ENCODE data around the gene OPN1LW.
"Not testable (repeated sequence)": the region's sequence is repeated elsewhere in the genome, so short reads cannot be mapped to it uniquely, and the experiment has no call there.

The OPN1LW gene

DNA sequence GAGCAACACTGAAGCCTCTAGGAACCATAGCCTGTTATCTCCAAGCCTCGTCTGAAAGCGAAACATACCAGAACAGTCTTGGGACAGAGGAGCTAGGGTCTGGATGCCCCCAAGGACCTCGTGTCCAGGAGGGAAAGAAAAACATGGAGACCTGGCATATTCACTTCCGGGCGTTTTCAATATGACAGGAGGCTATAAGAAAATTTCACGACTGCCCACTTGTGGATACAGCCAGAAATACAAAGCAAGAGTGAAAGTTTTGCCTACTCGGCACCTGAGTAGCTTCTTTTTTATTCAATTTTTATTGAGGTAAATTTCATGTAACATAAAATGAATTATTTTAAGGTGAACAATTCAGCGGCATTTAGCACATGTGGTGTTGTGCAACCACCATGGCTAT lies 20.9 kb downstream of the OPN1LW start:
- not testable (repeated sequence) for H3K27ac ChIP-seq

DNA sequence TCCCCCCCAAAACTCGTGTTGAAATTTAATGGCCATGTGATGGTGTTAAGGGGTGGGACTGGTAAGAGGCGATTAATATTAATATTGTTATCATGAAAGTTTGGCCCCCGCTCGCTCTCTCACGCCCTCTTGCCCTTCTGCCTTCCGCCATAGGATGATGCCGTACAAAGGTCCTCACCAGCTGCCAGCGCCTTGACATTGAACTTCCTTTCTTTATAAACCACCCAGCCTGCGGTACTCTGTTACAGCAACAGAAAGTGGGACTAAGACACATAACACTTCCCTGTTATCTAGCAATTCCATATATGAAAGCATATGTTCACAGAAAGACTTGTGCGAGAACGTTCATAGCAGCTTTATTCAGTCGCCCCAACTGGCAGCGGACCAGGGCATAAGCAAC lies 24.3 kb downstream of the OPN1LW start:
- H3K27ac ChIP-seq = not testable (repeated sequence)

DNA sequence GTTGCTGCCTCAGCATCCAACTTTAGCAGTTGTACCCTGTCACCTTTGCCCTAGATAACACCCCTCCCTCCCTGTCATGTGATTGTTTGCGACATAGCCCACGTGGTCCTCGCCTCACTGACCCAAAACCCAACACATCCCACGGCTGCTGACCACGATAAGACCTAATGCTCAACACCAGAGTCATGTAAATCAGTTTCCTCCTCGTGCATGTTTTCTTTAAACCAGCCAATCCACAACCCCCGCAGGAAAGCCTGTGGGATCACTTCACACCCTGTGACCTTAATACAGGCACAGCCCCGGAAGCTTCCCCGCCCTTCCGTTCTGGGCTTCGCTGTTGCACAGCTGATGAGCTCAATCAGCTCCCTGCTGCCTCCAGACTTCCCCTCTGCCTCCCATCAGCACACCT lies 28.5 kb downstream of the OPN1LW start:
- not testable (repeated sequence) for H3K27ac ChIP-seq

DNA sequence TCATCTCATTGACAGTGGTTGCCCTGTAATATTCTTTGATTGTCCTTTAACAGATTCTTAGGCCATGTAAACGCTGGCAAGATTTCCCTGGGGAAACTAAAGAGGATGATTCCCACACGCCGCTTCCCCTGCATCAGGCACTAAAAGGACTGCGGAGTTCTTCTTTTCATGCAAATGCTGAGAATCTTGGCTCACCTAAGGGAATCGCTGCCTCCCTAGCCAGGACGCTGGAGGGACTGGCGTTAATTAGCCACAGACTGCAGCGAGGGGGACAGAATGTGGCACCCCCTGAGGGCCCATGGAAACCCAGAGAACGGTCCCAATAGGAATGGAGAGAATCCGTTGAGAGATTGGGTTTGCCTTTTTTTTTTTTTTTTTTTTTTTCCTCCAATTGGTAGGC lies 30.3 kb downstream of the OPN1LW start:
- H3K27ac ChIP-seq = not testable (repeated sequence)

DNA sequence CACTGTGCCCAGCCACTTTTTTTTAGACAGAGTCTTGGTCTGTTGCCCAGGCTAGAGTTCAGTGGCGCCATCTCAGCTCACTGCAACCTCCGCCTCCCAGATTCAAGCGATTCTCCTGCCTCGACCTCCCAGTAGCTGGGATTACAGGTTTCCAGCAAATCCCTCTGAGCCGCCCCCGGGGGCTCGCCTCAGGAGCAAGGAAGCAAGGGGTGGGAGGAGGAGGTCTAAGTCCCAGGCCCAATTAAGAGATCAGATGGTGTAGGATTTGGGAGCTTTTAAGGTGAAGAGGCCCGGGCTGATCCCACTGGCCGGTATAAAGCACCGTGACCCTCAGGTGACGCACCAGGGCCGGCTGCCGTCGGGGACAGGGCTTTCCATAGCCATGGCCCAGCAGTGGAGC lies 38.3 kb downstream of the OPN1LW start, which contains the start of gene OPN1MW:
Gene OPN1MW (plus strand): TSS at position 301 of the 400 bp plus-strand sequence. CDS start 82 bp downstream, at position 383.
- H3K27ac ChIP-seq = not testable (repeated sequence)

DNA sequence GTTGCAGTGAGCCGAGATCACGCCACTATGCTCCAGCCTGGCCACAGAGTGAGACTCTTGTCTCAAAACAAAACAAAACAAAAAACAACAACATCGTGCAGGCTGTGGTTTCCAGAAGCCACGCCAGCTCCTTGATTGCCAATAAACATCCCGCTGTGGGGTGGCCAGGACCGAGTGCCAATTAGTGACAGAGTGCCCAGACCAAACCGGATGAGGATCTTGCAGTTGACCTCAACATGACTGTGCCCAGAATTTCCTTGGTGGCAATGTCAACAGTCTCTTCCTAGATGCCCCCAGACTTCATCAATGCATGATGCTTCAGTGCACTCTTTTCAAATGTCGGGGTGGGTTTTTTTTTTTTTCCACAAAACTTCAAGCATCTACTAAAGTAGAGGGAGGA lies 39.8 kb downstream of the OPN1LW start:
- not testable (repeated sequence) for H3K27ac ChIP-seq

DNA sequence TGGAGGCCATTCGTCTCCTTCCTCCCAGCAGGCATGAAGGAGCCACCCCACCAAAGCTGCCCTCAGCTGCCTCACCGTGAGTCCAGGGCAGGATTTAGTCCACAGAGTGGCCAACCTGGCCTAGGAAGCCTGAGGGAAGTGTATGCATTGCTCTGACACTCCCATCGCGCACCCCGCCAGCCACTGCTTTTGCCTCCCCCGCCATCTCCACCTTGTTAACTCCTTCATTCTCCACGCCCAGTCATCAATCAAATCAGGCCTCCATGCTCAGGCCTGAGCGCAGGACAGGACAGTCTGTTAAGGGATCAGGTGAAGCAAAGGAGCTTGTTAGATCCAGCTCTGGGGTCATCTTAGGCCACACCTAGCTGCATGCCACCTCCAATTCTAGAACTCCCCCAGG lies 48.8 kb downstream of the OPN1LW start:
- H3K27ac ChIP-seq = not testable (repeated sequence)

DNA sequence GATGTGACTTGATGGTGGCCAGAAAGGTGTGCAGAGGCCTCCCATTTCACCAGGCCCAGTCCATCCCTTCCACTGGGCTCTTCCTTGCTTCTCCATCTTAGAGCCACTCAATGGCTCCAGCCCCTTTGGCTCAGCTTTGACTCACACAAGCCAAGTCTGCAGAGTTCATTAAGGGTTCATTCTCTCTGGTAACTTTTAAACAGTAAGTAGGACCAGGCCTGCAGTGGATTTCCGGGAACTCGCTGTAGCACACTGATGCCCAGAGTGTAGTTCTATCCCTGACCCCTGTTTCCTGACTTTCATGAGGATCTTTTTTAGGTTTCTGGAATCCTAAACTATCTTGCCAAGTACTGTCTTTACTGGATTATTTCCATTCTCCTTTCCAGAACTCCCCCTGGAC lies 50.3 kb downstream of the OPN1LW start:
- H3K27ac ChIP-seq = not testable (repeated sequence)

DNA sequence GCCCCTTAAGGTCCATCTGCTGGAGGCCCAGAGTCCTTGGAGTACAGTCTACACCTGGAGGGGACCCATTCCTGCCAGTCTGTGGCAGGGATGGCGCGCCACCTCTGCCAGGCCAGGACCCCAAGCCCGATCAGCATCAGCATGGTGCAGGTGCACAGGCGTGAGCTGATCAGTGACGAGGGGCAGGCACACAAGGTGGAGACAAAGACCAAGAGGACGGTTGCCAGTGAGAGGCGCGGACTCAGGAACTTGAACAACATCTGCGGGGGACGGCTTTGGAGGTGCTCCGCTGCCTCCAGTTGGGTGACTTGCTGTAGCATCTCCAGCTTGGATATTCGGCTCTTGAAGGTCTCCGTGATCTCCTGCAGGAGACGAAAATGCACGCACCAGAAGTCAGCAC lies 52.4 kb downstream of the OPN1LW start:
- H3K27ac ChIP-seq = not testable (repeated sequence)

Data from C4-2B (cell line).